ENCODE data around the gene H2BK1.

The H2BK1 gene

DNA sequence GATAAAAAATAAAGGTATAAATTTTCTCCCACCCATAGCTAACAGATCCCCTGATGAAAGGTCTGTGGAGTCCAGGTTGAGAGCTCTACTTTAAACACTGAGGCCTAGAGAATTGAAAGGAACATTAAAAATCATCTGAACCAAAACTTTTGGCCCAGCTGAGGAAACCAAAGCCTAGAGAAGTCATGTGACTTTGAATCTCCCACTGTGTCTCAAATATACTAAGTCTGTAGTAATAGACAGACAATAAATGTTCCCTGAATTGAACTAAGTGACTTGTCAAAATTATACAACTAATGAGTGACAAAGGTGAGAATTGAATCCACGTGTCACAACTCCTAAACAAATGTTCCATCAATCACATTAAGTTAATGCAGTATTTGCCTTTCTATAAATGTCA is 48.5 kb downstream of the H2BK1 start:
- TF ChIP-seq EZH2 (IDR thresholded peaks at IDR 0.05; ENCODE audit: borderline replicate concordance, low read depth, low read length, severe bottlenecking): no peak
- TF ChIP-seq, protein P1, sequence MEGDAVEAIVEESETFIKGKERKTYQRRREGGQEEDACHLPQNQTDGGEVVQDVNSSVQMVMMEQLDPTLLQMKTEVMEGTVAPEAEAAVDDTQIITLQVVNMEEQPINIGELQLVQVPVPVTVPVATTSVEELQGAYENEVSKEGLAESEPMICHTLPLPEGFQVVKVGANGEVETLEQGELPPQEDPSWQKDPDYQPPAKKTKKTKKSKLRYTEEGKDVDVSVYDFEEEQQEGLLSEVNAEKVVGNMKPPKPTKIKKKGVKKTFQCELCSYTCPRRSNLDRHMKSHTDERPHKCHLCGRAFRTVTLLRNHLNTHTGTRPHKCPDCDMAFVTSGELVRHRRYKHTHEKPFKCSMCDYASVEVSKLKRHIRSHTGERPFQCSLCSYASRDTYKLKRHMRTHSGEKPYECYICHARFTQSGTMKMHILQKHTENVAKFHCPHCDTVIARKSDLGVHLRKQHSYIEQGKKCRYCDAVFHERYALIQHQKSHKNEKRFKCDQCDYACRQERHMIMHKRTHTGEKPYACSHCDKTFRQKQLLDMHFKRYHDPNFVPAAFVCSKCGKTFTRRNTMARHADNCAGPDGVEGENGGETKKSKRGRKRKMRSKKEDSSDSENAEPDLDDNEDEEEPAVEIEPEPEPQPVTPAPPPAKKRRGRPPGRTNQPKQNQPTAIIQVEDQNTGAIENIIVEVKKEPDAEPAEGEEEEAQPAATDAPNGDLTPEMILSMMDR (IDR thresholded peaks at IDR 0.05; ENCODE audit: borderline replicate concordance, extremely low read depth, low read length, poor library complexity, severe bottlenecking): no peak
- ATAC-seq (ENCODE audit: insufficient read depth, low read depth) (no peak), DNase-seq (no peak)
- no peaks in the 10 kb centered on the region for H4K20me1 ChIP-seq (ENCODE audit: insufficient read depth, low read length)
- no peaks in the 10 kb centered on the region for H3K9me3 ChIP-seq (ENCODE audit: insufficient read depth, low read length, severe bottlenecking)
- H3K27ac ChIP-seq (ENCODE audit: low read length): no peak overlapping the region
- H3K4me2 ChIP-seq (ENCODE audit: insufficient read depth, low read length): no peak overlapping the region
- no peak overlapping the region for H2AFZ ChIP-seq (ENCODE audit: low read depth, low read length)
- no peaks in the 10 kb centered on the region for H3K36me3 ChIP-seq (ENCODE audit: insufficient read depth, low read length)
- H3K79me2 ChIP-seq (ENCODE audit: insufficient read depth, low read length): no peaks in the 10 kb centered on the region
- no peak overlapping the region for H3K9ac ChIP-seq (ENCODE audit: low read depth, low read length)
- H3K27me3 ChIP-seq (ENCODE audit: insufficient read depth, low read length, poor library complexity): peaks cover 50% of the 10 kb centered on the region
- no peak overlapping the region for H3K4me3 ChIP-seq (ENCODE audit: low read depth in 1 of 2, low read length in 2 of 2)
- no peaks in the 10 kb centered on the region for H3K4me1 ChIP-seq (ENCODE audit: insufficient read depth, low read length)

Data from DND-41 (cell line).